Ishikawa (cell line): ENCODE measurements around the gene YBX2.

ENCODE experiments used
- CEBPB ChIP-seq: IDR thresholded peaks from 2 replicates; pipeline ENCODE4 v1.6.1; 2012
- CREB1 ChIP-seq: IDR thresholded peaks from 2 replicates; pipeline ENCODE4 v1.6.1; 2012; ENCODE audit warnings: low read depth
- EGR1 ChIP-seq: IDR thresholded peaks from 2 replicates; pipeline ENCODE4 v1.6.1; 2012
- EP300 ChIP-seq: IDR thresholded peaks from 2 replicates; pipeline ENCODE4 v1.6.1; 2012; ENCODE audit warnings: borderline replicate concordance
- FOXM1 ChIP-seq: IDR thresholded peaks from 2 replicates; pipeline ENCODE4 v1.6.1; 2012; ENCODE audit warnings: low read depth, borderline replicate concordance
- MAX ChIP-seq: IDR thresholded peaks from 2 replicates; pipeline ENCODE4 v1.6.1; 2012
- NFIC ChIP-seq: IDR thresholded peaks from 2 replicates; pipeline ENCODE4 v1.6.1; 2012
- RAD21 ChIP-seq: IDR thresholded peaks from 2 replicates; pipeline ENCODE4 v1.6.1; 2012; ENCODE audit warnings: low read depth
- REST ChIP-seq: IDR thresholded peaks from 2 replicates; pipeline ENCODE4 v1.6.1; 2012; ENCODE audit warnings: low read depth, mild to moderate bottlenecking
- TAF1 ChIP-seq: IDR thresholded peaks from 2 replicates; pipeline ENCODE4 v1.6.1; 2012; ENCODE audit warnings: low read depth, mild to moderate bottlenecking
- TCF12 ChIP-seq: IDR thresholded peaks from 2 replicates; pipeline ENCODE4 v1.6.1; 2012; ENCODE audit warnings: low read depth
- YY1 ChIP-seq: IDR thresholded peaks from 2 replicates; pipeline ENCODE4 v1.6.1; 2012; ENCODE audit warnings: low read depth

GRCh38 chr17:7240375-7240774, 54.1 kb downstream of the YBX2 start:
- no peak for TF ChIP-seq MAX
- no peak for TF ChIP-seq RAD21
- TF ChIP-seq EP300: no peak
- no peak for TF ChIP-seq NFIC
- no peak for TF ChIP-seq FOXM1
- no peak for TF ChIP-seq EGR1
- no peak for TF ChIP-seq YY1
- TF ChIP-seq TAF1: no peak
- TF ChIP-seq CREB1: no peak
- no peak for TF ChIP-seq CEBPB
- no peak for TF ChIP-seq REST
- no peak for TF ChIP-seq TCF12
